DMS79 treated with DMSO at 0.1 percent for 48 hours (cell line): ENCODE results near the gene TRIM33.

ENCODE experiments used
- DNase-seq: peaks from one replicate; lab custom pipeline; 2025; lab: John Stamatoyannopoulos, UW

TRIM33 gene

GRCh38 chr1:114511032-114511785 lies at the start of gene TRIM33:
TSS of gene TRIM33 (minus strand) at chr1:114511203. CDS start at chr1:114511076, 127 bp downstream.
- peak; percentile 81 for DNase-seq

GRCh38 chr1:114559356-114559755 lies 48.4 kb upstream of the TRIM33 start:
- DNase-seq: no peak

GRCh38 chr1:114558544-114558943 lies 47.5 kb upstream of the TRIM33 start:
- DNase-seq: no peak

GRCh38 chr1:114554577-114554976 lies 43.6 kb upstream of the TRIM33 start:
- DNase-seq: no peak

- no peak for DNase-seq
These were observed 41.2 kb upstream of the TRIM33 start for GRCh38 chr1:114552106-114552639.

GRCh38 chr1:114551400-114551799 lies 40.4 kb upstream of the TRIM33 start:
- DNase-seq: no peak

- DNase-seq: no peak
These were observed 39.3 kb upstream of the TRIM33 start for GRCh38 chr1:114550336-114550735.

GRCh38 chr1:114549137-114549536 lies 38.1 kb upstream of the TRIM33 start:
- DNase-seq: no peak

GRCh38 chr1:114547076-114547475 lies 36.1 kb upstream of the TRIM33 start:
- no peak for DNase-seq

- DNase-seq: no peak
These were observed 34.8 kb upstream of the TRIM33 start for GRCh38 chr1:114545796-114546195.

- DNase-seq: no peak
These were observed 34.3 kb upstream of the TRIM33 start for GRCh38 chr1:114545315-114545714.

- no peak for DNase-seq
These were observed 29.8 kb upstream of the TRIM33 start for GRCh38 chr1:114540821-114541220.

- DNase-seq: no peak
These were observed 29.3 kb upstream of the TRIM33 start for GRCh38 chr1:114540272-114540671.

- no peak for DNase-seq
These were observed 25.0 kb upstream of the TRIM33 start for GRCh38 chr1:114536043-114536442.

- DNase-seq: no peak
These were observed 24.4 kb upstream of the TRIM33 start for GRCh38 chr1:114535401-114535800.

GRCh38 chr1:114531094-114531493 lies 20.1 kb upstream of the TRIM33 start:
- DNase-seq: no peak

- no peak for DNase-seq
These were observed 19.2 kb upstream of the TRIM33 start for GRCh38 chr1:114530224-114530623.

GRCh38 chr1:114524944-114525343 lies 13.9 kb upstream of the TRIM33 start:
- no peak for DNase-seq

- DNase-seq: no peak
These were observed 11.2 kb upstream of the TRIM33 start for GRCh38 chr1:114522264-114522575.

- DNase-seq: no peak
These were observed 10.6 kb upstream of the TRIM33 start for GRCh38 chr1:114521396-114522263.

GRCh38 chr1:114517348-114517747 lies 6.3 kb upstream of the TRIM33 start:
- DNase-seq: no peak

- DNase-seq: no peak
These were observed 1.7 kb upstream of the TRIM33 start for GRCh38 chr1:114512595-114513280.
